HG02938 (cell line): Measurements from ENCODE around the gene NTF3.

Experiments used
- ATAC-seq: cut with Tn5 transposase; IDR thresholded peaks from one replicate; pipeline ENCODE4 v1.9.1; 2021; ENCODE audit warnings: mild to moderate bottlenecking, moderate library complexity; ENCODE audit not compliant: unreplicated experiment

NTF3 gene

GRCh38 chr12:5432011-5432400 is at the start of gene NTF3:
Gene NTF3, plus strand, starts transcription at chr12:5432108. Its CDS starts 217 bp downstream, at chr12:5432325.
- ATAC-seq, result no peak

DNA sequence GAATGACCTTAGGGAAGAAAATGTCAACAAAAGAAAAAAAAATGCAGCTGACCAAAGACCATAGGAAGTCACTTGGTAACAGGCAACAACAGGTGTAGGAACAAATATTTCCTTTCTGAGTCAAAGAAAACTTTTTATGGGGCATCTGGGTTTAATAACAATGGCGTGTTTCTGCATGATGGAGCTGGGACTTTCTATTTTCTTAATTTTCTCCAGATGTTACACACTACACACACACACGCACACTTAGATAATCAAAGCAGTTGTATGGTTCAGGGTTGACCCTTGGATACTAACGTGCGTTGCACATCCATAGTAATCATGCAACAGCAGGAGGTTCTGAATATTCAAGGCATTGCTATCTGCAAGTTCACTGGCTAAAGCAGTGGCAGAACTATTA is 47.9 kb upstream of the NTF3 start:
- ATAC-seq, result no peak

GRCh38 chr12:5388581-5389535 is 43.0 kb upstream of the NTF3 start:
- ATAC-seq, result no peak

DNA sequence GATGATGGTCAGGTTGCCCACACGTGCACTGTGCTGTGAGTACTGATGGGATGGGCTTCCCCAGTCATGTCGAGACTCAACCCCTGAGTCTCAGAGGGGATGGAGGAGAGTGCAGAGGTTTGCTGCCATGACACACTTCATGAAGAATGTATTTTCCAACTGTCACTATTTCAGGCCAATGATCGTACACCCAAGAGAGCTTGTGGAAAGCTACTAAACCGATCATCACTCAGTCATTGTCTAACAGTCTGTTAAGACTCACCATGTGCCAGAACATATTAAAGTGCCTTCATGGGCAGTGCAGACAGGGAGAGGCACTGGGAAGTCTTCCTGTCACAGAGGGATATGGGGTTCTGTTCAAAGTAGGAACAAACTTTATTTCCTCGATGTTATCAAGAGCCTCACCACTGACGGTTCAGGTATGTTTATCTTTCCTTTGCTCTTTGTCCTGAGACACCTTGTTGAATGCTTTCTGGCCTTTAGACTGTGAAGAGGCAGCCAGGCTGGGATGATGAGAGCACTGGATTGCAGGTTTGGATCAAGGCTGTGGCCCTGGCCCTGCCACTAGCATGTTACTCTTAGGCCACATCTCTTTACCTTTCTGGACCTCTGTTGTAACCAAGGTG is 41.6 kb upstream of the NTF3 start:
- no peak for ATAC-seq

DNA sequence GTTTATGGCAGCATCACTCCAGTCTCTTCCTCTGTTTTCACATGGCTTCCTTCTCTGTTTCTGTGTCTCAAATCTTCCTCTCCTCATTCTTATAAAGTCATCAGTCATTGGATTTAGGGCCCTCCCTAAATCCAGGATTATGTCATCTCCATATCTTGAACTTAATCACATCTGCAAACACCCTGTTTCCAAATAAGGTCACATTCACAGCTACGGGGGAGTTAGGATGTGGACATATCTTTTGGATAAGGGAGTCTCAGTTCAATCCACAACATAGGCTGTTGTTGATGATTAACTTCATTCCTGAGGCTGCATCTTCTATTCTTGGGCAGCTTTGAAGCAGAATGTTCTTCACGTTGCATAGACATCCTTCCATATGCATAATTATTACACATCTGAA is 40.3 kb upstream of the NTF3 start:
- no peak for ATAC-seq

DNA sequence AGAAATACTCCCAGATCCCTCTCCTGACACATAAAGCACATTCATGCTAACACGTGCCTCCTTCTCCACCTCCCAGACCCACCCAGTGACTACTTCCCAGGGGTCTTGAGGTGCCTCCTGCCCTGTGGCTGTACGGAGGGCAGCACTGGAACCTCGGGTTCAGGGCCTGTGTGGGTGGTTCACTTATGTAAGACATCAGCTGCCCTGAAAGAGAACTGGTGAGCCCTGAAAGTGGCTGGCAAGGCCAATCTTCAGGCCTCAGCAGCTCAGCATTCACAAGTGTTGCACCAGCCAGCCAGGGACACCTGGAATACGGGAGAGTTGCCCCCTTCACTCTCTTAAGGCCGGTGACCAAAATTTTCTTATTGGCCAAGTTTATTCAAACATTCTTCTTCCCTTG is 38.9 kb upstream of the NTF3 start:
- no peak for ATAC-seq

DNA sequence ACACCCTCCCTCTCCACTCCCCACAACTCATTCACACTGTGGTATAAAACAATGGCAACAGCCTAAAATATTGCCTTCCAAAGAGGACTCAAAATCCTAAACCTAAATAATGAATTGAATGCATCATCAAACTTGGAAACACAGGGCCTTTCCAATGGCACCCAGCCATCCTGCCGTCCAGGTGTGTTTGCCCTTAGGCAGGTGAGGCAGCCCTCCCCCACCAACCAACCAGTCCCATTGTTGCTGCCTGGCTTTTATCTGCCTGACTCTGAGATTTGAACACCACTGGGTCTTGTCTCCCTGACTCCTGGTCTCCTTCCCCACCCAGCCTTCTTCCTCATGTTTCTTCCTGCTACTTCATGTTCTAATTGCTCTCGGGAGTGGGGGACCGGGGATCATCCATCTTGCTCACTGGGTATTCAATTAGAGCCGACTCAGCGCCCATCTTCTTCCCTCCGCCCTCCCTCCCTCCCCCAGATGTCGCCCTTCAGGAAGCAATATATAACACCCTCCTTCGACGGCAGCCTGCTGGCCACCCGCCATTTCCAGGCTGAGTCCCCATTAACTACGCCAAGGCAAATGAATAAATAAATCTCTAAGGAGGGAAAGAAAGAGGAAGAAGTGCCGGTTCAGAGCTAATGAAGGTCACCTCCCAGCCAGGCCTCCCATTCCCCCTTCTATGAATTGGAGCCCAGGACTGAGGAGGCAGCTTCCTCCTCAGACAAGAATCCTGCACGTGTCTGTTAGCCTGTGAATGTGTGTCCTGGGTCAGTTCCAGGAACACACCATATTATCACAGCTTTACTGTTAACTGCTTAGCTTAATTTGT is 36.3 kb upstream of the NTF3 start:
- no peak for ATAC-seq

GRCh38 chr12:5396541-5396940 is 35.4 kb upstream of the NTF3 start:
- no peak for ATAC-seq

DNA sequence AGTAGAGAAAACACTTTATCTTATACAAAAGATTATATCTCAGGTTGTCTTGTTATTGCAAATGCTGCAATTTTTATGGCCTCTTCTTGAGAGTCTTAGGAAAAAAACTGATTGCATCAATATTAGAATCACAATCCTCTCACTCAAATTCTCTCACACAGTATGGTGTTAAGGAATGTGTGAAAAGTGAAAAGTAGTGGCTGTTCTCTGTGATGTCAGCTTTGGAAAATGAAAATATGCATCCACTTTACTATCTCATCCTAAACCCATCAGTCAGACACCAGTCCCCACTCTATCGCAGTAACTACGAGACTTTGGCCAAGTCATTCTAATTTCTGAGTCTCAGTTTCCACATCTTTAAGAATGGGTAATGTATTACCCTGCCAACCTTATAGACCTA is 32.6 kb upstream of the NTF3 start:
- ATAC-seq, result no peak

- no peak for ATAC-seq
Observed at GRCh38 chr12:5402009-5402935, 29.6 kb upstream of the NTF3 start.

DNA sequence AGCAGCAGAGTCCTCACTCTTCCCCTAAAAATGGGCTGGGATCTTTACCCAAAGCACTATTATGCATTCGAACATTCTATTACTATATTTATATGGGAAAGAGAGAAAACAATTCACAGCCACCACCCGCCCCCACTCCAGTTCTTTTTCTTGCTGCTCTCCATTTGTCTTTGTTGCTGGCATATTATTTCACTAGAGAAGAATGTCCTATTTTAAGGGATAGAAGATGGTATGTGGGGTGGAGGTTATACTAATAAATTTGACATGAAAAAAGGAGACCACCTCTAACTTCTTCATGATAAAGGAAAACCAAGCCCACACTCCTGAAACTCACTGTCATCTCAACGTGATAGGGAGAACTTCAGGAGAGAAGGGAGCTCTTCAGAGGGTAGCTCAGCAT is 28.5 kb upstream of the NTF3 start:
- no peak for ATAC-seq

DNA sequence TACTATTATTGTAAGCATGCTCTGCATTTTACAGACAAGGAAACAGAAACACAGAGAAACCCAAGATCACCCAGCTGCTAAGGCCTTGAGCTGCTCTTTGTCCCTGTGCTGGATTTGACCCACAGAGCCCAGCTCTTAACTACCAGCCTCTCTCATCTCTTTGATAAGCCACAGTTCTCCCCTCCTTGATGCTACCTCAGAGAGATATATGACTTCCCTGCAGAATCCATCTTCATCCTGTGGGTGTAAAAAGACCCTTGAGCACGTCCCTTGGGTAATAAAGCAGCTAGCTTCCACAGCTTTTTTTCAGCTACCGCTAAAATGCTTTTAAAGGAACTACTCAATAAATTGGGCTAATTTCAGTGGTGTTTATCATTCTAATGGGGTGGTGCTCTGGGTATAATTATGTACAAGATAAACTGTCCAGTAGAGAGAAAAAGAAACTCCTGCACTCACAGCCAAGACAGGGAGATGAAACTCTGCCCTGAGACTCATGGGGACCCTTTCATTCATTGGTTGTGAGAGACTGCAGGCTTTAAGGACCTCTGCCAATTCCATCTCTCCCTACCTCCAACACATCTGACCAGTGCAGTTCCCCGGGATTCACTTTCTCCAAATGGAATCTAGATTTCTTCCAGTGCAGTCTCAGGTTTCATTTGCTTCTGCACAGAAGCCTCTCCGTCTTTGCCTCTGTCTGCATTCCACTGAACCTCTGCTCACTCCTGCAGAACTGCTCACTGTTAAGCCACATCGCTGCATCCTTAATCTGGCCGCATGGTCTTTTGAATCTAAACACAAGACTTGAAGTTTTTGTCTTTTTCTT is 24.7 kb upstream of the NTF3 start:
- no peak for ATAC-seq

DNA sequence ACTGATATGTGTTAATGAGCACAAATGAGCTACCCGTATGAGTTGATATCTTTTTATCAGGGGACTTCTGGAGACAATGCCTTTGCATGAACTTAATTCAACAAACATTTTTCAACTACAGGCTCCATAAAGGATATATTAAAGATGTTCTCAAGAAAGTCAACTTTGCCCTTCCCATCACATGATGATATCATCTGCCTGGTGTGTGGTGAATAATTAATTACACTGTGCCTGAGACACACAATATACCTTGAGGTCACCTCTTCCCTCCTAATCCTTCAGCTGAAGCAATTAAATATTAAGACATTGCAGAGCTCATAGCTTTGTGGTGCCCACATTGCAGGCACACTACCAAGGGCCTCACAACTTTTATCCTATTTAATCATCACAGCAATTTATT is 22.3 kb upstream of the NTF3 start:
- ATAC-seq, result no peak

GRCh38 chr12:5416571-5416970 is 15.3 kb upstream of the NTF3 start:
- no peak for ATAC-seq

GRCh38 chr12:5417500-5417899 is 14.4 kb upstream of the NTF3 start:
- no peak for ATAC-seq

- no peak for ATAC-seq
Observed at GRCh38 chr12:5428332-5429221, 3.3 kb upstream of the NTF3 start.

DNA sequence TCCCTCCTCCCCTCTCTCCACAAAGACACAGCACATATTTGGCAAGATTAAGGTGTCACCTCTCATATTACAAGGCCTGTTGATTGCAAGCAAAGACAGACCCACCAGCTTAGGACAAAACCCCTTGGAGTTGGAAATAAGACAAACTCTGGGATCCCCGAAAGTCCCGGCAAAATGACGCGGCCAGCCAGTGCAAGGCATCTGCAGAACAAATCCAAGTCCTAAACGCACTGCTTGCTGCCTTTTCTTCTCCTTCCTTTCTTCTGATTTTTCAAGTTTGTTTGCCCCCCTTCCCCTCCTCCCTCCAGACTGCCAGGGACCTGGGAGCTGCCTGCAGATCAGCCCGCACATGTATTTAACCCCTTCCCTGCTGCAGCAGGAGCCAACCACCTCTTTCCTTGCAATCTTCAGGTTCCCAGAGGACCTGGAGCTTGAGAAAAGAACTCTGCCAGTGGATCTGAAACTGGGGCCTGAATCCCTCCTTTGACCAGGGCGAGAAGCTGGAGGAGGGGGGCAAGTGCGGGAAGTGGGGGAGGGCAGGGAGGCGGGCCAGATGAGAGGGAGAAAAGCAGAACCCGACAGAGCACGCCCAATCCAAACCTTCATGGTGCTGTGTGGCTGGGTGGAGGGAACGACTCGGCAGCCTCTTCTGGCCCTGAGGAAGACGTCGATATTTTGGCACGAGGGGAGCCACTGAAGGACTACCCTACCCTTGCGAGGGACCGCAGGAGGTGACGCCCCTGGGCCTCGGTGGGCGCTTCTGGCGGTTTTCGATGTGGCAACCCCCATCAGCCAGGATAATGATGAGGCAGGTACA is 2.0 kb upstream of the NTF3 start:
- no peak for ATAC-seq
